ENCODE data around the gene LEO1.

LEO1 gene

DNA sequence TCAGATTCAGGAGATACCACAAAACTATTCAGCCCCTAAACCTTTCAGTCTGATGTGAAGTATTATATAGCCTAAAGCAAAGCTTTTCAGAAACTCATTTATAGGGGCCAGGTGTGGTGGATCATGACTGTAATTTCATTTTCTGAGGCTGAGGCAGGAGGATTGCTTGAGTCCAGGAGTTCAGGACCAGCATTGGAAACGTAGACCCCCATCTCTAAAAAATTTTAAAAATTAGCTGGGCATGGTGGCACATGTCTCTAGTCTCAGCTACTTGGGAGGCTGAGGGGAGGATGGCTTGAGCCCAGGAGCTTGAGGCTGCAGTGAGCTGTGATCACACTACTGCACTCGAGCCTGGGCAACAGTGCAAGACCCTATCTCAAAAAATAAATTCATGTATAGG is 82.1 kb downstream of the LEO1 start:
- peaks cover 17% of the 10 kb centered on the region for H3K9me3 Mint-ChIP-seq
- TF ChIP-seq, protein P1, sequence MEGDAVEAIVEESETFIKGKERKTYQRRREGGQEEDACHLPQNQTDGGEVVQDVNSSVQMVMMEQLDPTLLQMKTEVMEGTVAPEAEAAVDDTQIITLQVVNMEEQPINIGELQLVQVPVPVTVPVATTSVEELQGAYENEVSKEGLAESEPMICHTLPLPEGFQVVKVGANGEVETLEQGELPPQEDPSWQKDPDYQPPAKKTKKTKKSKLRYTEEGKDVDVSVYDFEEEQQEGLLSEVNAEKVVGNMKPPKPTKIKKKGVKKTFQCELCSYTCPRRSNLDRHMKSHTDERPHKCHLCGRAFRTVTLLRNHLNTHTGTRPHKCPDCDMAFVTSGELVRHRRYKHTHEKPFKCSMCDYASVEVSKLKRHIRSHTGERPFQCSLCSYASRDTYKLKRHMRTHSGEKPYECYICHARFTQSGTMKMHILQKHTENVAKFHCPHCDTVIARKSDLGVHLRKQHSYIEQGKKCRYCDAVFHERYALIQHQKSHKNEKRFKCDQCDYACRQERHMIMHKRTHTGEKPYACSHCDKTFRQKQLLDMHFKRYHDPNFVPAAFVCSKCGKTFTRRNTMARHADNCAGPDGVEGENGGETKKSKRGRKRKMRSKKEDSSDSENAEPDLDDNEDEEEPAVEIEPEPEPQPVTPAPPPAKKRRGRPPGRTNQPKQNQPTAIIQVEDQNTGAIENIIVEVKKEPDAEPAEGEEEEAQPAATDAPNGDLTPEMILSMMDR (IDR thresholded peaks at IDR 0.05), result no peak
- H3K36me3 Mint-ChIP-seq (ENCODE audit: low read depth), result peaks cover 65% of the 10 kb centered on the region

DNA sequence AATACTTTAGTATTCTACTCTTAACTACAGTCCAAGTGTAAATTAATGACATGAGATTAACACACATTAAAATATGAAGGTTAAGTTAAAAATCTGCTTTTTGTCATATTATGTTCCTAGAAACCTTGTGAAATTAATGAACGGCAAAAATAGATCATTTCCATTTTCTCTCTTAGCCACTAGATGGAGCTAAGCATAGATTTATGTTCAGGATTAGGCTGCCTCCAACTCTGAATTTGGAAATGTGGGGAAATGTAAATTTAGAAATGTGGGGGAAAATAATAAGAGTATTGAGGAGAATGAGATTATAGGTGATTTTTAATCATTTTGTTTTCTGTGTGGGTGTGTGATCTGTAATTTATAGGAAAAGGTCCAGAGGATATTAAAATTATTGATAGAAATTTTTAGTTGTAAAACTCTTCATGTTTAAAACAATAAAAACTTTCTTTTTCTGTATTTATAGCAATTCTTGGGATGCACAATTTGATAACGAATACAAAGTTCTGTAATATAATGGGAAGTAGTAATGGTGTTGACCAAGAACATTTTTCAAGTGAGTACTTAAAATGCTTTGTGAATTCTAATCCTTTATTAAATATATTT is 82.9 kb downstream of the LEO1 start:
- Mint-ChIP-seq H3K9me3 (peaks cover 22% of the 10 kb centered on the region), H3K36me3 (ENCODE audit: low read depth) (peaks cover 67% of the 10 kb centered on the region), H3K27me3 (ENCODE audit: low read depth, poor library complexity) (no peaks in the 10 kb centered on the region), H3K4me3 (no peak overlapping the region), H3K4me1 (peaks cover 11% of the 10 kb centered on the region), H3K27ac (no peak overlapping the region)
- TF ChIP-seq, protein P1 (IDR thresholded peaks at IDR 0.05), result peak; percentile 68
- no peak for DNase-seq

More for the DNA sequence above, 82.1 kb downstream of the LEO1 start:
- H3K4me3 Mint-ChIP-seq, result no peak overlapping the region
- no peaks in the 10 kb centered on the region for H3K27me3 Mint-ChIP-seq (ENCODE audit: low read depth, poor library complexity)
- H3K4me1 Mint-ChIP-seq, result peaks cover 3% of the 10 kb centered on the region
- H3K27ac Mint-ChIP-seq, result no peak overlapping the region
- DNase-seq, result no peak
